ENCODE results near the gene FOXN4.

- TF ChIP-seq CTCF (IDR thresholded peaks at IDR 0.05) (no peak), EP300 (IDR thresholded peaks at IDR 0.05) (no peak)
These were observed 47.9 kb upstream of the FOXN4 start for GRCh38 chr12:109357032-109357431.

Measured in suprapubic skin (tissue), 3 donors.